HFF-Myc (cell line): ENCODE data around the gene PRKCA.

ENCODE experiments used
- DNase-seq: peaks from one replicate; pipeline ENCODE4 v3.0.0-alpha.2; 2011; ENCODE audit warnings: low read depth; ENCODE audit errors: extremely low read depth
- H3K4me3 ChIP-seq: replicated peaks from 2 replicates; pipeline ENCODE4 v1.5.1; 2011; ENCODE audit warnings: low read depth, mild to moderate bottlenecking, control low read depth, low read length
- CTCF ChIP-seq: IDR thresholded peaks from 2 replicates; pipeline ENCODE4 v1.5.1; 2012; ENCODE audit warnings: mild to moderate bottlenecking, low read depth, low read length, control low read depth; ENCODE audit errors: missing control alignments

PRKCA gene

GRCh38 chr17:66548158-66548557 is 245.7 kb downstream of the PRKCA start:
- DNase-seq = no peak
- no peak for TF ChIP-seq CTCF
- no peak overlapping the region for H3K4me3 ChIP-seq

- no peak for TF ChIP-seq CTCF
- H3K4me3 ChIP-seq = no peak overlapping the region
- no peak for DNase-seq
Measured at GRCh38 chr17:66548659-66549310, 246.4 kb downstream of the PRKCA start.

GRCh38 chr17:66549311-66549704 is 246.9 kb downstream of the PRKCA start:
- no peak overlapping the region for H3K4me3 ChIP-seq
- peak; percentile 63 for DNase-seq
- TF ChIP-seq CTCF = no peak

- no peak overlapping the region for H3K4me3 ChIP-seq
- peak; percentile 65 for DNase-seq
- TF ChIP-seq CTCF = no peak
Measured at GRCh38 chr17:66549731-66550207, 247.4 kb downstream of the PRKCA start.

GRCh38 chr17:66551839-66552238 is 249.4 kb downstream of the PRKCA start:
- DNase-seq = no peak
- H3K4me3 ChIP-seq = no peak overlapping the region
- no peak for TF ChIP-seq CTCF

GRCh38 chr17:66552371-66552770 is 250.0 kb downstream of the PRKCA start:
- no peak overlapping the region for H3K4me3 ChIP-seq
- no peak for DNase-seq
- no peak for TF ChIP-seq CTCF

GRCh38 chr17:66555605-66556004 is 253.2 kb downstream of the PRKCA start:
- DNase-seq = no peak
- H3K4me3 ChIP-seq = no peak overlapping the region
- no peak for TF ChIP-seq CTCF
